Measurements from ENCODE around the gene OR51L1.

DNA sequence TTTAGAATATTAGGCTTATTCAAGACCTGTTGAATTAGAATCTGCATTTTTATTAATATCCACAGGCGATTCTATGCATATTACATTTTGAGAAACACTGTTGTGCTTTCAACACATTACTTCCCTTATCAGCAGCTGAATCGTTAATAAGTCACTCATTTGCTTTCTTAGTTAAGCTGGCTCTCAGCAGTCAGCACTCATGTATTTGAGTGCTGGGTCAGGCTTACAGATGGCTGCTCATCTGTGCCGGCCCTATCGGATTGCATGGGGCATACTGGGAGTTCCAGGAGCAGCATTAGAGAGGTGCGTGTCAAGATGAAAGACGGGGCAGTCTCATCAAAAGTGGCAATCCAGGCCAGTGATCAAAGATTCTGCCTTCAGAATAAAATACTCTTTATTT is 10.8 kb upstream of the OR51L1 start:
- no peak for TF ChIP-seq EP300 (IDR thresholded peaks at IDR 0.05)
- no peak for TF ChIP-seq POLR2AphosphoS5 (IDR thresholded peaks at IDR 0.05)
- TF ChIP-seq, protein P1, sequence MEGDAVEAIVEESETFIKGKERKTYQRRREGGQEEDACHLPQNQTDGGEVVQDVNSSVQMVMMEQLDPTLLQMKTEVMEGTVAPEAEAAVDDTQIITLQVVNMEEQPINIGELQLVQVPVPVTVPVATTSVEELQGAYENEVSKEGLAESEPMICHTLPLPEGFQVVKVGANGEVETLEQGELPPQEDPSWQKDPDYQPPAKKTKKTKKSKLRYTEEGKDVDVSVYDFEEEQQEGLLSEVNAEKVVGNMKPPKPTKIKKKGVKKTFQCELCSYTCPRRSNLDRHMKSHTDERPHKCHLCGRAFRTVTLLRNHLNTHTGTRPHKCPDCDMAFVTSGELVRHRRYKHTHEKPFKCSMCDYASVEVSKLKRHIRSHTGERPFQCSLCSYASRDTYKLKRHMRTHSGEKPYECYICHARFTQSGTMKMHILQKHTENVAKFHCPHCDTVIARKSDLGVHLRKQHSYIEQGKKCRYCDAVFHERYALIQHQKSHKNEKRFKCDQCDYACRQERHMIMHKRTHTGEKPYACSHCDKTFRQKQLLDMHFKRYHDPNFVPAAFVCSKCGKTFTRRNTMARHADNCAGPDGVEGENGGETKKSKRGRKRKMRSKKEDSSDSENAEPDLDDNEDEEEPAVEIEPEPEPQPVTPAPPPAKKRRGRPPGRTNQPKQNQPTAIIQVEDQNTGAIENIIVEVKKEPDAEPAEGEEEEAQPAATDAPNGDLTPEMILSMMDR (IDR thresholded peaks at IDR 0.05): no peak
- TF ChIP-seq POLR2A (IDR thresholded peaks at IDR 0.05): no peak

All from sigmoid colon (tissue), 4 donors.